HG03565 (cell line): ENCODE data around the gene LRP5.

Experiments used
- ATAC-seq: cut with Tn5 transposase; IDR thresholded peaks from one replicate; pipeline ENCODE4 v1.9.1; 2021; ENCODE audit warnings: mild to moderate bottlenecking, moderate library complexity; ENCODE audit not compliant: unreplicated experiment

LRP5 gene

GRCh38 chr11:68312117-68312779, at the start of gene LRP5:
TSS of gene LRP5 (plus strand) at chr11:68312591. CDS start at chr11:68312715, 124 bp downstream.
- no peak for ATAC-seq

- ATAC-seq = no peak
Observed at GRCh38 chr11:68263444-68264035, 48.9 kb upstream of the LRP5 start.

GRCh38 chr11:68264244-68264643, 48.1 kb upstream of the LRP5 start:
- ATAC-seq = no peak

- no peak for ATAC-seq
Observed at GRCh38 chr11:68264741-68265540, 47.5 kb upstream of the LRP5 start.

- peak; percentile 48 for ATAC-seq
Observed at GRCh38 chr11:68266121-68266891, 46.1 kb upstream of the LRP5 start.

- no peak for ATAC-seq
Observed at GRCh38 chr11:68266936-68267880, 45.2 kb upstream of the LRP5 start.

- no peak for ATAC-seq
Observed at GRCh38 chr11:68267881-68268240, 44.5 kb upstream of the LRP5 start.

GRCh38 chr11:68269414-68270081, 42.8 kb upstream of the LRP5 start:
- no peak for ATAC-seq

- ATAC-seq = no peak
Observed at GRCh38 chr11:68270196-68271022, 42.0 kb upstream of the LRP5 start.

- no peak for ATAC-seq
Observed at GRCh38 chr11:68271023-68271780, 41.2 kb upstream of the LRP5 start.

- ATAC-seq = peak; percentile 62
Observed at GRCh38 chr11:68271781-68272608, 40.4 kb upstream of the LRP5 start, which contains the start of gene C11orf24. TSS of gene C11orf24 (minus strand) at chr11:68271973. CDS start at chr11:68263767, 8,206 bp downstream.

GRCh38 chr11:68273026-68273738, 39.2 kb upstream of the LRP5 start:
- ATAC-seq = no peak

GRCh38 chr11:68274306-68274705, 38.1 kb upstream of the LRP5 start:
- ATAC-seq = no peak

GRCh38 chr11:68275721-68276507, 36.5 kb upstream of the LRP5 start:
- ATAC-seq = no peak

- ATAC-seq = no peak
Observed at GRCh38 chr11:68276861-68277260, 35.5 kb upstream of the LRP5 start.

GRCh38 chr11:68279676-68280075, 32.7 kb upstream of the LRP5 start:
- no peak for ATAC-seq
